ENCODE measurements around the gene CNOT10.
"Not testable (repeated sequence)": the region's sequence is repeated elsewhere in the genome, so short reads cannot be mapped to it uniquely, and the experiment has no call there.

The CNOT10 gene

GRCh38 chr3:32781211-32781968 lies 96.4 kb downstream of the CNOT10 start:
- H3K4me3 ChIP-seq (ENCODE audit: low read depth, low read length) = peak overlapping the region; percentile 58
- peak; percentile 65 for TF ChIP-seq CTCF (conservative IDR thresholded peaks at IDR 0.05; ENCODE audit: low read depth, low read length)
- peak; percentile 79 for DNase-seq (ENCODE audit: low read depth)

- H3K4me3 ChIP-seq (ENCODE audit: low read depth, low read length); DNase-seq (ENCODE audit: low read depth): not testable (repeated sequence)
These were observed 96.9 kb downstream of the CNOT10 start for GRCh38 chr3:32781969-32782270.

- DNase-seq (ENCODE audit: low read depth) = no peak
- no peak for TF ChIP-seq CTCF (conservative IDR thresholded peaks at IDR 0.05; ENCODE audit: low read depth, low read length)
- H3K4me3 ChIP-seq (ENCODE audit: low read depth, low read length) = no peak overlapping the region
These were observed 97.4 kb downstream of the CNOT10 start for GRCh38 chr3:32782407-32782806.

GRCh38 chr3:32791833-32792232 lies 106.8 kb downstream of the CNOT10 start:
- no peak for DNase-seq (ENCODE audit: low read depth)
- no peak overlapping the region for H3K4me3 ChIP-seq (ENCODE audit: low read depth, low read length)
- no peak for TF ChIP-seq CTCF (conservative IDR thresholded peaks at IDR 0.05; ENCODE audit: low read depth, low read length)

- peak; percentile 21 for DNase-seq (ENCODE audit: low read depth)
- TF ChIP-seq CTCF (conservative IDR thresholded peaks at IDR 0.05; ENCODE audit: low read depth, low read length) = no peak
- H3K4me3 ChIP-seq (ENCODE audit: low read depth, low read length) = no peak overlapping the region
These were observed 109.7 kb downstream of the CNOT10 start for GRCh38 chr3:32794487-32795308.

- H3K4me3 ChIP-seq (ENCODE audit: low read depth, low read length); DNase-seq (ENCODE audit: low read depth): not testable (repeated sequence)
These were observed 111.5 kb downstream of the CNOT10 start for GRCh38 chr3:32796384-32796950.

GRCh38 chr3:32797776-32798175 lies 112.8 kb downstream of the CNOT10 start:
- H3K4me3 ChIP-seq (ENCODE audit: low read depth, low read length) = no peak overlapping the region
- TF ChIP-seq CTCF (conservative IDR thresholded peaks at IDR 0.05; ENCODE audit: low read depth, low read length) = no peak
- DNase-seq (ENCODE audit: low read depth) = no peak

- not testable (repeated sequence) for DNase-seq (ENCODE audit: low read depth); H3K4me3 ChIP-seq (ENCODE audit: low read depth, low read length)
These were observed 116.5 kb downstream of the CNOT10 start for GRCh38 chr3:32801440-32801839.

All from choroid plexus epithelial cell (primary cell).